BE2C (cell line): ENCODE data around the gene VCAN.

ENCODE experiments used
- DNase-seq: peaks from one replicate; pipeline ENCODE4 v3.0.0-alpha.2; 2020
- H3K27me3 ChIP-seq: fragments of 250-450 bp; sonication (Bioruptor Pico); 2 replicates; pipeline ENCODE4 v1.5.1; 2020; ENCODE audit warnings: mild to moderate bottlenecking
- H3K36me3 ChIP-seq: fragments of 250-450 bp; sonication (Bioruptor Pico); 2 replicates; pipeline ENCODE4 v1.5.1; 2020; ENCODE audit warnings: mild to moderate bottlenecking
- H3K4me1 ChIP-seq: fragments of 250-450 bp; sonication (Bioruptor Pico); 2 replicates; pipeline ENCODE4 v1.5.1; 2020
- H3K4me3 ChIP-seq: 2 replicates; pipeline ENCODE4 v1.5.1; 2011; ENCODE audit warnings: low read depth, low read length
- H3K9me3 ChIP-seq: fragments of 250-450 bp; sonication (Bioruptor Pico); 2 replicates; pipeline ENCODE4 v1.5.1; 2020
- TF ChIP-seq, protein P1 (sequence below): IDR thresholded peaks from 2 replicates; pipeline ENCODE4 v1.5.1; 2012; ENCODE audit warnings: mild to moderate bottlenecking, low read depth, low read length

The VCAN gene

DNA sequence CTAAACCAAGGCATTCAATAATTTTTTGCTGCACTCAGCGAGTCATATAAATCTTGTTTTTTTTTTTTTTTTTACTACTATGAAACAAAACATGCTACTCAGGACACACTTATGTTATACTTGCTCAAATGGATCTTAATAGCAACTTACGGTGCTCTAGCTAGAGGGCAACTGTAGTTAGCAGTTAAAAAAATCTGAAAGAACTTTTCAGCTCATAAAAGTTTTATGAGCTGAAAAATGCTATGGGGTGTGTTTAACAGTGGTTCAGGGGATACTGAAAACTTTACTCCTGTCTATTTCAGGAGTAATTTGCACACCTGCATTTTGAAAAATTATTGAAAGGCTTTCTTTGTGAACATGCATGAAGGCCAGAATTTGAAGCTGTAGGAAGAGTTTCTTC lies 53.4 kb downstream of the VCAN start:
- no peaks in the 10 kb centered on the region; the same call in 1 of the 2 replicates for H3K36me3 ChIP-seq
- H3K27me3 ChIP-seq, result no peaks in the 10 kb centered on the region
- TF ChIP-seq, protein P1, sequence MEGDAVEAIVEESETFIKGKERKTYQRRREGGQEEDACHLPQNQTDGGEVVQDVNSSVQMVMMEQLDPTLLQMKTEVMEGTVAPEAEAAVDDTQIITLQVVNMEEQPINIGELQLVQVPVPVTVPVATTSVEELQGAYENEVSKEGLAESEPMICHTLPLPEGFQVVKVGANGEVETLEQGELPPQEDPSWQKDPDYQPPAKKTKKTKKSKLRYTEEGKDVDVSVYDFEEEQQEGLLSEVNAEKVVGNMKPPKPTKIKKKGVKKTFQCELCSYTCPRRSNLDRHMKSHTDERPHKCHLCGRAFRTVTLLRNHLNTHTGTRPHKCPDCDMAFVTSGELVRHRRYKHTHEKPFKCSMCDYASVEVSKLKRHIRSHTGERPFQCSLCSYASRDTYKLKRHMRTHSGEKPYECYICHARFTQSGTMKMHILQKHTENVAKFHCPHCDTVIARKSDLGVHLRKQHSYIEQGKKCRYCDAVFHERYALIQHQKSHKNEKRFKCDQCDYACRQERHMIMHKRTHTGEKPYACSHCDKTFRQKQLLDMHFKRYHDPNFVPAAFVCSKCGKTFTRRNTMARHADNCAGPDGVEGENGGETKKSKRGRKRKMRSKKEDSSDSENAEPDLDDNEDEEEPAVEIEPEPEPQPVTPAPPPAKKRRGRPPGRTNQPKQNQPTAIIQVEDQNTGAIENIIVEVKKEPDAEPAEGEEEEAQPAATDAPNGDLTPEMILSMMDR, result no peak
- H3K9me3 ChIP-seq, result no peaks in the 10 kb centered on the region
- no peak overlapping the region for H3K4me3 ChIP-seq
- H3K4me1 ChIP-seq, result no peaks in the 10 kb centered on the region
- DNase-seq, result no peak

DNA sequence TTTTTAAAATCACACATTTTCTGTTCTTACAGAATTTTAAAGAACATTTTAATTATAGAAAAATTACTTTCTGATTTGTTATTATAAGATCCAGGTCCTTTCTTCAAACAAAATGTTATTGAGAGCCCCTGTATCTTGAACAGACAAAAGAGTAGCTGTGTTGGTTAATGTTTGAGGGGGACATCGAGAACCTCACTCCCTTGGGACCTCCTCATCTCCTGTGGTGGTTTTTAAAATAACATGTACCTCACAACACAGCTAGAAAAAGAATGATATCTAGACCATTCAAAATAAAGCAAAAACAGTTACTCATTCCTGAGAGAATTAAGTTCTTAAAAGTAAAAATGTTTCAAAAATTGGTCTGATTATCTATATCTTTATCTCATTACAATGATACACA lies 54.7 kb downstream of the VCAN start:
- DNase-seq, result no peak
- no peaks in the 10 kb centered on the region for H3K36me3 ChIP-seq
- H3K4me1 ChIP-seq, result no peaks in the 10 kb centered on the region
- TF ChIP-seq, protein P1, result no peak
- H3K4me3 ChIP-seq, result no peak overlapping the region
- no peaks in the 10 kb centered on the region for H3K9me3 ChIP-seq
- H3K27me3 ChIP-seq, result no peaks in the 10 kb centered on the region

DNA sequence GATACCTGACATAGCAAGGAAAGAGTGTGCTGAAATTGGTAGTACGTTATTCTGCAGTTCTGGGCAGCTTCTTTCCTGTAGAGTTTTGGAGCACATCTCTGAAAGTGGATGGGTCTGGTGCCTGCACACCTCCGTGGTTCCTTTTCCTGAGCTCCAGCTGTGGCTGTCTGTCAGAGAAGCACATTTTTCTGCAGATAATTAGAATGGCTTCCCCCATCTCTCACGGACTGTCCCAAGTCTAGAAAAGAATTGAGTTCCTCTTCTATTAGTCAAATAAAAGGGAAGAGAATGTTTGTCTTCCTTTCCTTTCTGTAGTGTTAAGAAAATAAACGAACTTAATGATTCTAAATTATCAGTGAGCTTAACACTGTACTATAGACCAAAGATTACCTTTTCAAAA lies 55.7 kb downstream of the VCAN start:
- Histone ChIP-seq H3K9me3 (no peaks in the 10 kb centered on the region), H3K4me1 (no peaks in the 10 kb centered on the region), H3K4me3 (no peak overlapping the region), H3K27me3 (no peaks in the 10 kb centered on the region), H3K36me3 (no peaks in the 10 kb centered on the region)
- TF ChIP-seq, protein P1, result no peak
- no peak for DNase-seq

DNA sequence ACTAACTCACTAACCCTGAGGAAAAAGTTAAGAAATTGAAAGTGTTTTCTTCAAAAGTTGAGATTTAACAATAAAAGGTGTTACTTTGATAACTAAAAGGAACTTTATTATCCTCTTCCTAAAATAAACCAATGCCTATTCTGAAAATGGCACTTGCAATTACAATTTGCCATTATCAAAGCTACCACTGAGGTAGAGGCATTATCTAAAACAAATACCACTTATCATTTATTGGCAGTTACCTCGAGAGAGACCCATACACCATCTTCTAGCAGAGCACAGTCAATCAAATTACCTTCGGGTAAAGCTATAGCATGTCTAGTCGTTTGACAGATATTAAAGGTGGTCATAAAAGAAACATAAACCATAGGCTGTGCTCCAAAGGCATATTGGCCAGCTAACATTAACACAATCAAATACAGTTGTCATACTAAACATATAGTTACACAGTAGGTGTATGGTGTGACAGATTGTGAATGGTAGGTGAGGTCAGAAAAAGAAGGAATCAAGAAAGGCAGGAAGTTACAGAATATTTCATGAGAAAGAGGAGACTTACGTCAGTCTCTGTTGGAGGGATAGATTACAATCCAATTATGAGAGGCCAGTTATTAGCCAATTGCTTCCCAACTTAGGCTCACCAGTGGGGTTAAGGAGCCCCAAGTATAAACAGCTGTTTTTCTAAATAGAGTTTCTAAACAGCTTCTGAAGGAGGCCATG lies 56.3 kb downstream of the VCAN start:
- Histone ChIP-seq H3K9me3 (no peaks in the 10 kb centered on the region), H3K4me3 (no peak overlapping the region), H3K27me3 (no peaks in the 10 kb centered on the region), H3K4me1 (no peaks in the 10 kb centered on the region), H3K36me3 (no peaks in the 10 kb centered on the region)
- TF ChIP-seq, protein P1, result no peak
- no peak for DNase-seq

DNA sequence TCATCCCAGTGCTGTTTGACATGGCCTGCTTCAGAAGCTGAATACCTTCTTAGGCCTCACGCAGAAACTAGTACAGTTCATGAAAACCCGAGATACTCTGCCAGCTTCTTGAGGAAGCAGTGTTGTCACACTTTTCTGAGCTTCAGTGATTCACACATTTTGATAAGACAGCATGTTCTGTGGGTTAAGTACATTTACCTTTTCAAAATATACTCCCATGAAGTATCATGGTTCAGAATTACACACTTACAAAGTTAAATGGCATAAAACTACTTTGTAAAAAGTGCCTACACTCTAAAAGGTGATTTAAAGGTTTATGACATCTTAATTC lies 56.9 kb downstream of the VCAN start:
- Histone ChIP-seq H3K27me3 (no peaks in the 10 kb centered on the region), H3K36me3 (no peaks in the 10 kb centered on the region), H3K4me3 (no peak overlapping the region), H3K4me1 (no peaks in the 10 kb centered on the region), H3K9me3 (no peaks in the 10 kb centered on the region)
- DNase-seq, result no peak
- TF ChIP-seq, protein P1, result no peak

DNA sequence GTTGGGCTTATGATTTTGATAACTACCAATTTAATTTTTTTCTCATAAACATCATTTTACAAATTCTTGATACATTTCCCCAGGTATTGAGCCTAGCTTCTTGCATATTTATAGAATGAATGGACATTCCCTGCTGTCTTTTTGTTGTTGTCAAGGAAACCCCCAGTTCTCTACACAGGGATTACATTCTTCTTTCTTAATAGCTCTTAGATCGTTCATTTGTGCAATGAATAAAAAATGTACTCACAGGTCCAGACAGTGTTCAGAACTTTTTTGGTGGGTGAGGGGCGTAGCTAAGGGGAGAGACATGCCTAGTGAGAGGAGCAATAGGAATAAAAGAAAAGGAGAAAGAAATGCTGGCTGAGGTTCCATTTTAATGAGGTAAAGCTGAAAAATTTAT lies 58.6 kb downstream of the VCAN start:
- Histone ChIP-seq H3K36me3 (no peaks in the 10 kb centered on the region), H3K4me3 (no peak overlapping the region), H3K27me3 (no peaks in the 10 kb centered on the region), H3K9me3 (no peaks in the 10 kb centered on the region), H3K4me1 (no peaks in the 10 kb centered on the region)
- no peak for DNase-seq
- TF ChIP-seq, protein P1, result no peak
